G401.6 (cell line): ENCODE data around the gene PLA2G1B.
A peak's percentile ranks its signal among the peaks of the same experiment; 100 is the strongest.
"Not testable (repeated sequence)": the region's sequence is repeated elsewhere in the genome, so short reads cannot be mapped to it uniquely, and the experiment has no call there.

Experiments
- FAIRE-seq: peaks from 2 replicates; lab custom pipeline; 2012; peaks lifted over from hg19 to GRCh38; lab: Jason Lieb, UNC

PLA2G1B gene

GRCh38 chr12:120358412-120359100, 31.0 kb upstream of the PLA2G1B start:
- FAIRE-seq = no peak

GRCh38 chr12:120357104-120357503, 29.5 kb upstream of the PLA2G1B start:
- no peak for FAIRE-seq

GRCh38 chr12:120356567-120357030, 29.0 kb upstream of the PLA2G1B start:
- peak; percentile 96 for FAIRE-seq

GRCh38 chr12:120353556-120354317, 26.2 kb upstream of the PLA2G1B start:
- FAIRE-seq = no peak

- FAIRE-seq = no peak
These were observed 25.6 kb upstream of the PLA2G1B start for GRCh38 chr12:120353136-120353535.

- no peak for FAIRE-seq
These were observed 24.5 kb upstream of the PLA2G1B start for GRCh38 chr12:120352117-120352516.

- FAIRE-seq = no peak
These were observed 23.2 kb upstream of the PLA2G1B start for GRCh38 chr12:120350576-120351350.

GRCh38 chr12:120347766-120348165, 20.2 kb upstream of the PLA2G1B start:
- FAIRE-seq = no peak

GRCh38 chr12:120346681-120347080, 19.1 kb upstream of the PLA2G1B start:
- no peak for FAIRE-seq

GRCh38 chr12:120346031-120346430, 18.5 kb upstream of the PLA2G1B start:
- no peak for FAIRE-seq

- FAIRE-seq = no peak
These were observed 16.1 kb upstream of the PLA2G1B start for GRCh38 chr12:120343692-120344091.

GRCh38 chr12:120343039-120343537, 15.5 kb upstream of the PLA2G1B start:
- no peak for FAIRE-seq

GRCh38 chr12:120342175-120343038, 14.8 kb upstream of the PLA2G1B start:
- no peak for FAIRE-seq

- FAIRE-seq = no peak
These were observed 11.7 kb upstream of the PLA2G1B start for GRCh38 chr12:120339256-120339655.

GRCh38 chr12:120337730-120338129, 10.2 kb upstream of the PLA2G1B start:
- FAIRE-seq = no peak

- FAIRE-seq = not testable (repeated sequence)
These were observed 8.8 kb upstream of the PLA2G1B start for GRCh38 chr12:120336392-120336791.

GRCh38 chr12:120335447-120335846, 7.9 kb upstream of the PLA2G1B start:
- FAIRE-seq = not testable (repeated sequence)

- FAIRE-seq = no peak
These were observed 4.9 kb upstream of the PLA2G1B start for GRCh38 chr12:120332523-120332922.

GRCh38 chr12:120332041-120332440, 4.5 kb upstream of the PLA2G1B start:
- FAIRE-seq = no peak

- FAIRE-seq = no peak
These were observed 3.8 kb upstream of the PLA2G1B start for GRCh38 chr12:120331390-120331789.

GRCh38 chr12:120328228-120328627, 649 bp upstream of the PLA2G1B start:
- FAIRE-seq = no peak
